ENCODE results near the gene ADAMTSL3. TPM values are rescaled to one million over a fixed set of nuclear protein-coding genes. Genes with fewer than 3 reads are reported as not detected.
"Not testable (repeated sequence)": the region's sequence is repeated elsewhere in the genome, so short reads cannot be mapped to it uniquely, and the experiment has no call there.

The ADAMTSL3 gene
- total and polyA plus RNA-seq, 7 experiments from 2014 or later = not detected

- peaks cover 2 to 56% (median 33%) of the 10 kb centered on the region in 5 donors for H3K27me3 Mint-ChIP-seq
- ATAC-seq (no peak), DNase-seq (no peak)
- Histone ChIP-seq H3K27ac (ENCODE audit: low read depth, low read length) (no peak overlapping the region), H3K36me3 (ENCODE audit: control insufficient read depth in 2 of 3, insufficient read depth in 3 of 3, low read length in 3 of 3) (no peaks in the 10 kb centered on the region), H3K9me3 (ENCODE audit: control insufficient read depth in 2 of 3, low read length in 3 of 3) (no peaks in the 10 kb centered on the region), H3K4me1 (ENCODE audit: control insufficient read depth in 2 of 2, insufficient read depth in 2 of 2, low read length in 2 of 2) (no peaks in the 10 kb centered on the region), H3K27me3 (ENCODE audit: control insufficient read depth in 2 of 2, insufficient read depth in 2 of 2, low read length in 2 of 2) (no peaks in the 10 kb centered on the region), H3K4me3 (ENCODE audit: low read length) (no peak overlapping the region)
- intact Hi-C loops (cut with micrococcal nuclease) = no loop called here
- peaks cover 0 to 8% (median 0%) of the 10 kb centered on the region in 11 donors for H3K9me3 Mint-ChIP-seq
- no peaks in the 10 kb centered on the region for H3K4me1 Mint-ChIP-seq
- H3K27ac Mint-ChIP-seq = no peak overlapping the region
- POLR2A ChIA-PET = no interaction called here
- no peaks in the 10 kb centered on the region for H3K36me3 Mint-ChIP-seq
- CTCF ChIA-PET = no interaction called here
- H3K4me3 Mint-ChIP-seq = no peak overlapping the region
Observed at GRCh38 chr15:84037301-84037700, 383.4 kb downstream of the ADAMTSL3 start.

- H3K36me3 ChIP-seq (ENCODE audit: control insufficient read depth in 2 of 3, insufficient read depth in 3 of 3, low read length in 3 of 3); CTCF ChIA-PET; DNase-seq; H3K27ac Mint-ChIP-seq; POLR2A ChIA-PET; H3K27me3 ChIP-seq (ENCODE audit: control insufficient read depth in 2 of 2, insufficient read depth in 2 of 2, low read length in 2 of 2); ATAC-seq; H3K9me3 ChIP-seq (ENCODE audit: control insufficient read depth in 2 of 3, low read length in 3 of 3); H3K27ac ChIP-seq (ENCODE audit: low read depth, low read length); H3K4me3 ChIP-seq (ENCODE audit: low read length); H3K4me3 Mint-ChIP-seq; H3K4me1 ChIP-seq (ENCODE audit: control insufficient read depth in 2 of 2, insufficient read depth in 2 of 2, low read length in 2 of 2); H3K4me1 Mint-ChIP-seq; intact Hi-C loops (cut with micrococcal nuclease): not testable (repeated sequence)
- Mint-ChIP-seq H3K27me3 (peaks cover 2 to 40% (median 24%) of the 10 kb centered on the region in 5 donors), H3K36me3 (peaks cover 0 to 14% (median 0%) of the 10 kb centered on the region in 5 donors), H3K9me3 (peaks cover 3 to 32% (median 17%) of the 10 kb centered on the region in 11 donors)
Observed at GRCh38 chr15:84042434-84043056, 388.6 kb downstream of the ADAMTSL3 start.

- peaks cover 2 to 25% (median 14%) of the 10 kb centered on the region in 5 donors for H3K27me3 Mint-ChIP-seq
- H3K36me3 ChIP-seq (ENCODE audit: control insufficient read depth in 2 of 3, insufficient read depth in 3 of 3, low read length in 3 of 3) = no peaks in the 10 kb centered on the region
- intact Hi-C loops (cut with micrococcal nuclease) = no loop called here
- no peak overlapping the region for H3K4me3 ChIP-seq (ENCODE audit: low read length)
- ATAC-seq (no peak), DNase-seq (no peak)
- no peak overlapping the region for H3K27ac Mint-ChIP-seq
- CTCF ChIA-PET = no interaction called here
- H3K4me1 ChIP-seq (ENCODE audit: control insufficient read depth in 2 of 2, insufficient read depth in 2 of 2, low read length in 2 of 2) = no peaks in the 10 kb centered on the region
- POLR2A ChIA-PET = no interaction called here
- H3K9me3 ChIP-seq (ENCODE audit: control insufficient read depth in 2 of 3, low read length in 3 of 3) = peaks cover 0 to 6% (median 0%) of the 10 kb centered on the region in 3 experiments
- no peak overlapping the region for H3K4me3 Mint-ChIP-seq
- H3K27me3 ChIP-seq (ENCODE audit: control insufficient read depth in 2 of 2, insufficient read depth in 2 of 2, low read length in 2 of 2) = no peaks in the 10 kb centered on the region
- H3K9me3 Mint-ChIP-seq = peaks cover 3 to 44% (median 19%) of the 10 kb centered on the region in 11 donors
- no peak overlapping the region for H3K27ac ChIP-seq (ENCODE audit: low read depth, low read length)
- H3K36me3 Mint-ChIP-seq = peaks cover 0 to 15% (median 0%) of the 10 kb centered on the region in 5 donors
- no peaks in the 10 kb centered on the region for H3K4me1 Mint-ChIP-seq
Observed at GRCh38 chr15:84046064-84046637, 392.2 kb downstream of the ADAMTSL3 start.

GRCh38 chr15:84049480-84049879, 395.6 kb downstream of the ADAMTSL3 start:
- H3K4me1 Mint-ChIP-seq; H3K36me3 ChIP-seq (ENCODE audit: control insufficient read depth in 2 of 3, insufficient read depth in 3 of 3, low read length in 3 of 3); H3K27me3 ChIP-seq (ENCODE audit: control insufficient read depth in 2 of 2, insufficient read depth in 2 of 2, low read length in 2 of 2); H3K4me3 ChIP-seq (ENCODE audit: low read length); intact Hi-C loops (cut with micrococcal nuclease); H3K27ac Mint-ChIP-seq; H3K27ac ChIP-seq (ENCODE audit: low read depth, low read length); POLR2A ChIA-PET; H3K4me1 ChIP-seq (ENCODE audit: control insufficient read depth in 2 of 2, insufficient read depth in 2 of 2, low read length in 2 of 2); DNase-seq; ATAC-seq; H3K9me3 ChIP-seq (ENCODE audit: control insufficient read depth in 2 of 3, low read length in 3 of 3); CTCF ChIA-PET; H3K4me3 Mint-ChIP-seq: not testable (repeated sequence)
- Mint-ChIP-seq H3K27me3 (peaks cover 2 to 20% (median 11%) of the 10 kb centered on the region in 5 donors), H3K36me3 (peaks cover 0 to 15% (median 0%) of the 10 kb centered on the region in 5 donors), H3K9me3 (peaks cover 3 to 35% (median 19%) of the 10 kb centered on the region in 11 donors)

- no peak for ATAC-seq
- Histone ChIP-seq H3K4me1 (ENCODE audit: control insufficient read depth in 2 of 2, insufficient read depth in 2 of 2, low read length in 2 of 2) (no peaks in the 10 kb centered on the region), H3K27me3 (ENCODE audit: control insufficient read depth in 2 of 2, insufficient read depth in 2 of 2, low read length in 2 of 2) (no peaks in the 10 kb centered on the region), H3K4me3 (ENCODE audit: low read length) (no peak overlapping the region), H3K36me3 (ENCODE audit: control insufficient read depth in 2 of 3, insufficient read depth in 3 of 3, low read length in 3 of 3) (no peaks in the 10 kb centered on the region), H3K9me3 (ENCODE audit: control insufficient read depth in 2 of 3, low read length in 3 of 3) (peaks cover 0 to 6% (median 0%) of the 10 kb centered on the region in 3 experiments), H3K27ac (ENCODE audit: low read depth, low read length) (no peak overlapping the region)
- intact Hi-C loops (cut with micrococcal nuclease) = no loop called here
- DNase-seq = no peak
- no peak overlapping the region for H3K4me3 Mint-ChIP-seq
- H3K36me3 Mint-ChIP-seq = peaks cover 0 to 15% (median 0%) of the 10 kb centered on the region in 5 donors
- H3K4me1 Mint-ChIP-seq = no peaks in the 10 kb centered on the region
- H3K27ac Mint-ChIP-seq = no peak overlapping the region
- ChIA-PET CTCF (no interaction called here), POLR2A (no interaction called here)
- H3K27me3 Mint-ChIP-seq = peaks cover 2 to 20% (median 11%) of the 10 kb centered on the region in 5 donors
- H3K9me3 Mint-ChIP-seq = peaks cover 3 to 35% (median 19%) of the 10 kb centered on the region in 11 donors
Observed at GRCh38 chr15:84050076-84050475, 396.2 kb downstream of the ADAMTSL3 start.

GRCh38 chr15:84051146-84051545, 397.2 kb downstream of the ADAMTSL3 start:
- H3K4me1 ChIP-seq (ENCODE audit: control insufficient read depth in 2 of 2, insufficient read depth in 2 of 2, low read length in 2 of 2); H3K27me3 ChIP-seq (ENCODE audit: control insufficient read depth in 2 of 2, insufficient read depth in 2 of 2, low read length in 2 of 2); H3K27ac ChIP-seq (ENCODE audit: low read depth, low read length); CTCF ChIA-PET; POLR2A ChIA-PET; H3K36me3 ChIP-seq (ENCODE audit: control insufficient read depth in 2 of 3, insufficient read depth in 3 of 3, low read length in 3 of 3); H3K4me1 Mint-ChIP-seq; H3K9me3 ChIP-seq (ENCODE audit: control insufficient read depth in 2 of 3, low read length in 3 of 3); intact Hi-C loops (cut with micrococcal nuclease); H3K4me3 Mint-ChIP-seq; H3K27ac Mint-ChIP-seq; DNase-seq; H3K4me3 ChIP-seq (ENCODE audit: low read length): not testable (repeated sequence)
- ATAC-seq = peak; percentile 66
- H3K36me3 Mint-ChIP-seq = peaks cover 0 to 11% (median 0%) of the 10 kb centered on the region in 5 donors
- H3K27me3 Mint-ChIP-seq = peaks cover 2 to 20% (median 11%) of the 10 kb centered on the region in 5 donors
- H3K9me3 Mint-ChIP-seq = peaks cover 0 to 26% (median 15%) of the 10 kb centered on the region in 11 donors

GRCh38 chr15:84054544-84054943, 400.6 kb downstream of the ADAMTSL3 start:
- H3K4me1 ChIP-seq (ENCODE audit: control insufficient read depth in 2 of 2, insufficient read depth in 2 of 2, low read length in 2 of 2); H3K9me3 ChIP-seq (ENCODE audit: control insufficient read depth in 2 of 3, low read length in 3 of 3); H3K27ac ChIP-seq (ENCODE audit: low read depth, low read length); H3K36me3 ChIP-seq (ENCODE audit: control insufficient read depth in 2 of 3, insufficient read depth in 3 of 3, low read length in 3 of 3); H3K4me1 Mint-ChIP-seq; ATAC-seq; H3K4me3 Mint-ChIP-seq; DNase-seq; CTCF ChIA-PET; H3K27ac Mint-ChIP-seq; H3K36me3 Mint-ChIP-seq; intact Hi-C loops (cut with micrococcal nuclease); POLR2A ChIA-PET; H3K27me3 ChIP-seq (ENCODE audit: control insufficient read depth in 2 of 2, insufficient read depth in 2 of 2, low read length in 2 of 2); H3K4me3 ChIP-seq (ENCODE audit: low read length): not testable (repeated sequence)
- peaks cover 5 to 34% (median 13%) of the 10 kb centered on the region in 11 donors for H3K9me3 Mint-ChIP-seq
- peaks cover 0 to 30% (median 21%) of the 10 kb centered on the region in 5 donors for H3K27me3 Mint-ChIP-seq
